ENCODE results near the gene TWNK.

GRCh38 chr10:101014230-101014884, 27.0 kb downstream of the TWNK start:
- peak; percentile 78 to 92 (median 88) for TF ChIP-seq CTCF (IDR thresholded peaks at IDR 0.05)
- no peak for TF ChIP-seq POLR2A (IDR thresholded peaks at IDR 0.05)

All from heart left ventricle (tissue), 13 donors.